Measurements from ENCODE around the gene LACRT.
"Not testable (repeated sequence)": the region's sequence is repeated elsewhere in the genome, so short reads cannot be mapped to it uniquely, and the experiment has no call there.

LACRT gene

GRCh38 chr12:54634795-54635194, at the start of gene LACRT:
TSS of gene LACRT (minus strand) at chr12:54634895. CDS start at chr12:54634841, 54 bp downstream.
- no peak for FAIRE-seq

- no peak for FAIRE-seq
Measured at GRCh38 chr12:54683398-54683797, 48.7 kb upstream of the LACRT start.

- FAIRE-seq: no peak
Measured at GRCh38 chr12:54682674-54683073, 48.0 kb upstream of the LACRT start.

GRCh38 chr12:54680374-54680773, 45.7 kb upstream of the LACRT start:
- no peak for FAIRE-seq

- FAIRE-seq: no peak
Measured at GRCh38 chr12:54678131-54678530, 43.4 kb upstream of the LACRT start.

GRCh38 chr12:54667945-54668344, 33.2 kb upstream of the LACRT start:
- FAIRE-seq: no peak

GRCh38 chr12:54666008-54666407, 31.3 kb upstream of the LACRT start:
- no peak for FAIRE-seq

- not testable (repeated sequence) for FAIRE-seq
Measured at GRCh38 chr12:54665022-54665635, 30.4 kb upstream of the LACRT start.

GRCh38 chr12:54663603-54664002, 28.9 kb upstream of the LACRT start:
- peak; percentile 82 for FAIRE-seq

GRCh38 chr12:54662026-54662425, 27.3 kb upstream of the LACRT start:
- no peak for FAIRE-seq

GRCh38 chr12:54661048-54661447, 26.4 kb upstream of the LACRT start:
- no peak for FAIRE-seq

- no peak for FAIRE-seq
Measured at GRCh38 chr12:54660320-54660962, 25.7 kb upstream of the LACRT start.

GRCh38 chr12:54658306-54659264, 23.9 kb upstream of the LACRT start:
- no peak for FAIRE-seq

GRCh38 chr12:54657105-54657607, 22.5 kb upstream of the LACRT start:
- no peak for FAIRE-seq

GRCh38 chr12:54654926-54655325, 20.2 kb upstream of the LACRT start:
- no peak for FAIRE-seq

- no peak for FAIRE-seq
Measured at GRCh38 chr12:54653025-54653424, 18.3 kb upstream of the LACRT start.

GRCh38 chr12:54650889-54651288, 16.2 kb upstream of the LACRT start:
- FAIRE-seq: no peak

GRCh38 chr12:54650409-54650808, 15.7 kb upstream of the LACRT start:
- FAIRE-seq: no peak

- no peak for FAIRE-seq
Measured at GRCh38 chr12:54649825-54650224, 15.1 kb upstream of the LACRT start.

- FAIRE-seq: no peak
Measured at GRCh38 chr12:54648265-54648664, 13.6 kb upstream of the LACRT start, which contains the start of gene DCD. TSS of gene DCD (minus strand) at chr12:54648365. CDS start at chr12:54648303, 62 bp downstream.

GRCh38 chr12:54641554-54641953, 6.9 kb upstream of the LACRT start:
- FAIRE-seq: no peak

GRCh38 chr12:54641089-54641488, 6.4 kb upstream of the LACRT start:
- FAIRE-seq: no peak

- FAIRE-seq: not testable (repeated sequence)
Measured at GRCh38 chr12:54639112-54639511, 4.4 kb upstream of the LACRT start.

Data from TTC549 (cell line).